ENCODE results near the gene MYO16. TPM values are rescaled to one million over a fixed set of nuclear protein-coding genes. Genes with fewer than 3 reads are reported as not detected.

The MYO16 gene
- total RNA-seq, 1 experiment from 2014 or later: 0.04 TPM

- DNase-seq (ENCODE audit: low spot score): no peak
Observed at GRCh38 chr13:108795841-108796240, 166.4 kb downstream of the MYO16 start.

GRCh38 chr13:108797354-108797753 is 167.9 kb downstream of the MYO16 start:
- no peak for DNase-seq (ENCODE audit: low spot score)

GRCh38 chr13:108807841-108808240 is 178.4 kb downstream of the MYO16 start:
- DNase-seq (ENCODE audit: low spot score): no peak

GRCh38 chr13:108812165-108812564 is 182.8 kb downstream of the MYO16 start:
- no peak for DNase-seq (ENCODE audit: low spot score)

GRCh38 chr13:108812661-108813060 is 183.2 kb downstream of the MYO16 start:
- DNase-seq (ENCODE audit: low spot score): no peak

- DNase-seq (ENCODE audit: low spot score): no peak
Observed at GRCh38 chr13:108813587-108814170, 184.3 kb downstream of the MYO16 start.

GRCh38 chr13:108816375-108816774 is 187.0 kb downstream of the MYO16 start:
- no peak for DNase-seq (ENCODE audit: low spot score)

- no peak for DNase-seq (ENCODE audit: low spot score)
Observed at GRCh38 chr13:108827646-108828045, 198.2 kb downstream of the MYO16 start.

- DNase-seq (ENCODE audit: low spot score): no peak
Observed at GRCh38 chr13:108828086-108828815, 198.8 kb downstream of the MYO16 start.

- DNase-seq (ENCODE audit: low spot score): no peak
Observed at GRCh38 chr13:108830916-108831315, 201.5 kb downstream of the MYO16 start.

- DNase-seq (ENCODE audit: low spot score): no peak
Observed at GRCh38 chr13:108833531-108833930, 204.1 kb downstream of the MYO16 start.

- DNase-seq (ENCODE audit: low spot score): no peak
Observed at GRCh38 chr13:108834193-108834592, 204.8 kb downstream of the MYO16 start.

GRCh38 chr13:108835083-108835482 is 205.7 kb downstream of the MYO16 start:
- no peak for DNase-seq (ENCODE audit: low spot score)

- no peak for DNase-seq (ENCODE audit: low spot score)
Observed at GRCh38 chr13:108850691-108851090, 221.3 kb downstream of the MYO16 start.

- DNase-seq (ENCODE audit: low spot score): no peak
Observed at GRCh38 chr13:108851660-108852059, 222.2 kb downstream of the MYO16 start.

- no peak for DNase-seq (ENCODE audit: low spot score)
Observed at GRCh38 chr13:108853031-108853430, 223.6 kb downstream of the MYO16 start.

- DNase-seq (ENCODE audit: low spot score): no peak
Observed at GRCh38 chr13:108855737-108856387, 226.5 kb downstream of the MYO16 start.

- DNase-seq (ENCODE audit: low spot score): no peak
Observed at GRCh38 chr13:108858676-108859075, 229.3 kb downstream of the MYO16 start.

GRCh38 chr13:108859197-108860012 is 230.0 kb downstream of the MYO16 start:
- peak; percentile 87 for DNase-seq (ENCODE audit: low spot score)

GRCh38 chr13:108860418-108860817 is 231.0 kb downstream of the MYO16 start:
- no peak for DNase-seq (ENCODE audit: low spot score)

GRCh38 chr13:108877300-108877699 is 247.9 kb downstream of the MYO16 start:
- DNase-seq (ENCODE audit: low spot score): no peak

GRCh38 chr13:108878732-108879131 is 249.3 kb downstream of the MYO16 start:
- DNase-seq (ENCODE audit: low spot score): no peak

All from H4 (cell line).